GM19193 (cell line): ENCODE data around the gene CYSLTR2.

Experiments
- POLR2A ChIP-seq: IDR thresholded peaks from 4 replicates; pipeline ENCODE4 v1.6.1; 2011; ENCODE audit not compliant: insufficient read depth, insufficient read length; ENCODE audit errors: extremely low read depth

CYSLTR2 gene

GRCh38 chr13:48662226-48662625 lies 8.5 kb downstream of the CYSLTR2 start:
- no peak for TF ChIP-seq POLR2A

GRCh38 chr13:48667136-48667535 lies 13.4 kb downstream of the CYSLTR2 start:
- no peak for TF ChIP-seq POLR2A

GRCh38 chr13:48675247-48675646 lies 21.5 kb downstream of the CYSLTR2 start:
- no peak for TF ChIP-seq POLR2A

GRCh38 chr13:48678316-48678715 lies 24.6 kb downstream of the CYSLTR2 start:
- no peak for TF ChIP-seq POLR2A

GRCh38 chr13:48679941-48680680 lies 26.4 kb downstream of the CYSLTR2 start:
- no peak for TF ChIP-seq POLR2A

GRCh38 chr13:48680756-48681392 lies 27.1 kb downstream of the CYSLTR2 start:
- no peak for TF ChIP-seq POLR2A

- TF ChIP-seq POLR2A: no peak
Observed at GRCh38 chr13:48681905-48682304, 28.2 kb downstream of the CYSLTR2 start.

GRCh38 chr13:48682436-48682835 lies 28.7 kb downstream of the CYSLTR2 start:
- no peak for TF ChIP-seq POLR2A

- TF ChIP-seq POLR2A: no peak
Observed at GRCh38 chr13:48686636-48687210, 33.0 kb downstream of the CYSLTR2 start.

- no peak for TF ChIP-seq POLR2A
Observed at GRCh38 chr13:48687249-48687648, 33.5 kb downstream of the CYSLTR2 start.

GRCh38 chr13:48693998-48694397 lies 40.3 kb downstream of the CYSLTR2 start:
- TF ChIP-seq POLR2A: no peak

GRCh38 chr13:48695776-48696175 lies 42.0 kb downstream of the CYSLTR2 start:
- no peak for TF ChIP-seq POLR2A

GRCh38 chr13:48707405-48707804 lies 53.7 kb downstream of the CYSLTR2 start:
- no peak for TF ChIP-seq POLR2A

- TF ChIP-seq POLR2A: no peak
Observed at GRCh38 chr13:48708764-48709163, 55.0 kb downstream of the CYSLTR2 start.

GRCh38 chr13:48709213-48709612 lies 55.5 kb downstream of the CYSLTR2 start:
- TF ChIP-seq POLR2A: no peak

- no peak for TF ChIP-seq POLR2A
Observed at GRCh38 chr13:48710160-48710559, 56.4 kb downstream of the CYSLTR2 start.

- TF ChIP-seq POLR2A: no peak
Observed at GRCh38 chr13:48712141-48712540, 58.4 kb downstream of the CYSLTR2 start.

- TF ChIP-seq POLR2A: no peak
Observed at GRCh38 chr13:48715977-48716376, 62.2 kb downstream of the CYSLTR2 start.
